Glomerular visceral epithelial cell (primary cell): ENCODE results near the gene TBCD.

Experiments
- DNase-seq: peaks from one replicate; pipeline ENCODE4 v3.0.0-alpha.2; 2016; ENCODE audit errors: extremely low spot score

The TBCD gene

DNA sequence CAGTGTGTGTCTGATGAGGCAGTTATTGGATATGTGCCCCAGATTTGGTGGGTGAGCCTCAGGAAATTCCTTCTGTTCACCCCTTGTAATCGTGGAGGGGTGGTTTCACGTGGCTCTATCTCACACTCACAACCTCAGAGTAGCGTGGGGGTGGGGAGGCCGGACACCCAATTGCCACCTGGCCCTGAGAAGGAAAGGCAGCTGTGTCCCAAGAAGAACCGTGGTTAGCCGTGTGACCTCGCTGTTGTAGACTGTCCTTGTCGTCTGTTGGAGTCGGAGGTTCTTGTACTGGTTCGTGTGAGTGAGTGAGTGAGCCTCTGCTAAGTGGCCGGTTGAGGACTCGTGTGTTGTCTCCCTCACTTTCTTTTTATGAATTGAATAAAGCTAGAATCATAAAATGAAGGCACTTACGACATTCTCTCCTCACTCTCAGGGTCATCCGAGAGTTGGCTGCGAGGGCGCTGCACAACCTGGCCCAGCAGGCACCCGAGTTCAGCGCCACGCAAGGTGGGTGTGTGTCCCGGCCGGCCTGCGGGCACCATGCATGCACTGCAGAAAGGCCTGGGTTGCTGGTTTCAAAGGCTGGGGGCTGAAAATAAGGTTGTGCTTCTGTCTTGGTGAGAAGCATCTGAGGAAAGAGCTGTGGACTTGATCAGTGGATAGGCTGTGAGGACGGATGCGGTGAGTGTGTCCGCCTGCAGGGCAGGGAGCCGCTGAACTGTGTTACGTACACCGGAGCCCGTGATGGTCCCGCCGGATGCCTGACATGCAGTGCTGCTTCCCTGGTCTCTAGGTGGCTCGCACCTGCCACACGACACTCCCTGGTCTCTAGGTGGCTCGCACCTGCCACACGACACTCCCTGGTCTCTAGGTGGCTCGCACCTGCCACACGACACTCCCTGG lies 151.4 kb downstream of the TBCD start:
- no peak for DNase-seq

DNA sequence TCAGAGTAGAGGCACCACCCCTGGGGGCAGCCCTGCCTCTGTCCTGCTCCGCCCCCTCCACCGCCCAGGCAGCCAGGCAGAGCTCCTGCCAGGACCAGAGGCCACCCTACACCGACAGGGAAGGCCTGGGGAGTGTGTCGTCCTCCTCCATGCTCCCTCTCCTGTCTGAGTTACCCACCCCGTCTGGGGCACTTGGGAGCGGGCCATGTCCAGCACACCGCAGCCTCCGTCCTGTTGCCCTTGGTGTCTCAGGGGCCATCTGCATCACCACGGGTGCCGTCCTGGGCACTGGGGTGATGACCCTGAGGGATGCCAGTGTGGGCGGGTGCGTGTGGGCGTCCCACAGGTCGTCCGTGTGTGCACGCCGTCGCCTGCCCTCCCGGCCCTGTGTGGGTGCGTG lies 153.3 kb downstream of the TBCD start:
- no peak for DNase-seq

DNA sequence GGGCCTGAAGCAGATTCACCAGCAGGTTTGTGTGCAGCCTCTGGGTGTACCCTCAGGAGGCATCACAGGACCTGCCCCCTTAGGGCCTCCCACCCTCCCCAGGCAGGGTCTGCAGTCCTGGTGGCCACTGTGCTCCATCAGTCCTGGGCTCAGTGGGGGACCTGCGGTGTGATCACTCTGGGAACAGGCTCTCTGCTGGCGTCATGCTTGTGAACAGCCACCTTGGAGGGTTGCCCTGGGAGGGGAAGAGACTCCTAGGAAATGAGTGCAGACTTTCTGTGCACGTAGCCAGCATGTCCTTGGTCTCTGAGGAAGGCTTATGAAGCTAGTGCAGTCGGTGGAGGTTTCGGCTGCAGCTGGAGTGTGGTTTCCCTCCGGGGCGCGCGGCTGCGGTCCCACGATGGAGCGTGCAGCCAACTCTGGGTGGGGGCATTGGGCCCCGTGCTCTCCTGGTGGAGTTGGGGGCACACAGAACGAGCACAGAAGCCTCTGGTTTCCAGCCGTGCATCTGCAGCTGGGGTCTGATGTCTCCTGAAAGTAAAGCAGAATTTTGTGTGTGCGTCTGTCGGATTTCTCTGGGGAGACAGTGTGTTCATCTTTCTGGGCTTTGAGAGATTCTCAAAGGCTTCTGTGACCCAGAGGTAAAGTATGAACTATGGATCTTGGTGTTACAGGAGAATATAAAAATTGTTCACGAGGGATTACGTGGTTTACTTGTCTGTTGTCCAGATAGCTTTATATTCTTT lies 156.1 kb downstream of the TBCD start:
- no peak for DNase-seq

DNA sequence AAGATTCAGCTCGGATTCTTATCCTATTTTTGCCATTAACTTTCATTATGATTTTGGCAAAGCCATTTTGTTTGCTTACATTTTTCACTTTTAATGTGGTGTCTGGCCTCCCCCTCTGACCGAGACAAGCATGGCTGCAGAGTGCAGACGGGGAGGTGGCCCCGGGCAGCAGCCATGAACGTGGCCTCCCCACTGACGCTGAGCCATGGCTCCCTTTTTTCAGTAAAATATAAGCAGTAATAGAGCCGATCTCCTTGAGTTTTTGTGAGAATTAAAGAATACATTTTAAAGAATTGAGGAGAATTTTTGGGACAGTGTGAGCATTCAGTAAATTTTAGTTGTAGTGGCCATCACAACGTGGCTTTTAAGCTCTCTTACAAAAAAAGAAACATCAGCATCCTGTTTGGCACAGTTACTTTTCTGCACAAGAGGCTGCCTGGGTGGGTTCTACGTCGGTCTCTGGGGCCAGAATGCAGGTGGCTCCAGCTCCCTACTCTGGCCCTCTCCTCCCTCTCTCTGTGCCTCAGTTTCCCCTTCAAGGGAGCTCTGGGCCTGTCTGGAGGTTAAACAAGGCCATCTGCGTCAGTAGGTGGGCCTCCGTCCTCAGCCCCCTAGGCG lies 156.8 kb downstream of the TBCD start:
- no peak for DNase-seq

DNA sequence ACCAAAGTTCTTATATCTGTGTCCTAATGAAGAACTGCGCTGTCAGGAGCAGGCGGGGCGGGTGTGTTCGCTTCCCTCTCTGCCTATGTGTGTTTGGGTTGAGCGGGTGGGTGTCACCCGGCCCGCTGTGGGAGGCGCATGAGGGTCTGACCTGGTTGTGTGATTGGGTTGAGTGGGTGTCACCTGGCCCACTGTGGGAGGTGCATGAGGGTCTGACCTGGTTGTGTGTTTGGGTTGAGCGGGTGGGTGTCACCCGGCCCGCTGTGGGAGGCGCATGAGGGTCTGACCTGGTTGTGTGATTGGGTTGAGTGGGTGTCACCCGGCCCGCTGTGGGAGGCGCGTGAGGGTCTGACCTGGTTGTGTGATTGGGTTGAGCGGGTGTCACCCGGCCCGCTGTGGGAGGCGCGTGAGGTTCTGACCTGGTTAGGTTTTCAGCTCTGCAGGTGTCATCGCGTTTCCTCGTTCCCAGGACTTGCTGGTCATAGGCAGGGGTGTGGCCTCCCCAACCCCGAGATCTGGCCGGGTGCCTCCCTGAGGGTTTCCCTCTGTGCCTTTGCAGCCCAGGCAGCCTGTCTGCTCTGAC lies 157.5 kb downstream of the TBCD start:
- DNase-seq = no peak

DNA sequence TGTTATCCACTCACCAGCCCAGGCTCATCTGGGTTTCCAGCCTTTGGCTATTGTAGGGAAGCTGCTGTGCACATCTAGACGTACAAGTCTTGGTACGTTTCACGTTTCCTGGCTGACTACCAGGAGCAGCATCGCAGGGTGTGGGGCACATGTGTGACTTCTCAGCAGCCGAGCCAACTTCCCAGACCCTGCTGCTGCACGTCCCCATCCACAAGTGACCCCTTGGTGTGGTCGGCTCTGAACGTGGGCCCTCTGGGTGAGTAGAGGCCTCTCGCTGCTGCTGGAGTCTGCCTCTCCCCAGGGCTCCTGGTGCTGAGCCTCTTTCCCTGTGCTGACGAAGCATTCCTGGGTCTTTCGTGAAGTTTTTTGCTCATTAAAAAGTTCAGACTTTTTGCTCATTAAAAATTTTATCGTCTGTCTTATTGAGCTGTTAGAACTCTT lies 158.2 kb downstream of the TBCD start:
- DNase-seq = no peak

DNA sequence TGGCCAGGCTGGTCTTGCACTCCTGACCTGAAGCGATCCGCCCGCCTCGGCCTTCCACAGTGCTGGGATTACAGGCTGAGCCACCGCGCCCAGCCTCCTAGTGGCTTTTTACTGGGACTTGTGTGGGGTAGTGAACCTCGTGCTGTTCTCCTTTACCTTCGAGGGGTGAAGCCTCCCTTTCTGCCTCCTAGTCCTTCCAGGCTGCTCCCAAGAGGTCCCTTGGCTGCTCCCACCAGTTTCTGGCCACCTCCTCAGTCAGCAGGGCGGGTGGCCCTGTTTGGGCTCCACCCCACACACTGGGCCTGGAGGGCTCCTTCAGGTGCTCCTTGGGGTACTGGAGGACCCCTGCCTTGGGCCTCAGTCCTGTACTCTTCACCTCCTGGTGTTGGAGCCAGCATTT lies 158.9 kb downstream of the TBCD start:
- no peak for DNase-seq

DNA sequence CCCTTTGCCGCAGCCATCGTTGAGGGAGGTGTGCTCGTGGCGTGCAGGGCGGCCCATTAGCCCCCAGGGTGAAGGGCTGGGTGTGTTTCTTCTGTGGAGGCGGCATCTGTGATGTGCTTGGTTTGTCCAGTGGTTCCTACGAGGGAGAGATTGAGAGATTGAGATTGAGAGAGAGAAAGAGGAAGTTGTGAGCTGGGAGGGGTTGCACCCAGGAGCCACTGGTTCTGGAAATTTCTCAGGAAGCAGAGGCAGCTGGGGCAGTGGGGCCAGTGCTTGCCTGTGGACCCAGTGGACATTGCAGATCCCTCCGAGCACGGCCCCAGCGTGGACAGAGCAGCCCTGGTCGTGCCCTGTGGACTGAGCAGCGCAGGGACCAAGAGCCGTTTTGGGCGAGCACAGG lies 160.0 kb downstream of the TBCD start:
- DNase-seq = no peak

DNA sequence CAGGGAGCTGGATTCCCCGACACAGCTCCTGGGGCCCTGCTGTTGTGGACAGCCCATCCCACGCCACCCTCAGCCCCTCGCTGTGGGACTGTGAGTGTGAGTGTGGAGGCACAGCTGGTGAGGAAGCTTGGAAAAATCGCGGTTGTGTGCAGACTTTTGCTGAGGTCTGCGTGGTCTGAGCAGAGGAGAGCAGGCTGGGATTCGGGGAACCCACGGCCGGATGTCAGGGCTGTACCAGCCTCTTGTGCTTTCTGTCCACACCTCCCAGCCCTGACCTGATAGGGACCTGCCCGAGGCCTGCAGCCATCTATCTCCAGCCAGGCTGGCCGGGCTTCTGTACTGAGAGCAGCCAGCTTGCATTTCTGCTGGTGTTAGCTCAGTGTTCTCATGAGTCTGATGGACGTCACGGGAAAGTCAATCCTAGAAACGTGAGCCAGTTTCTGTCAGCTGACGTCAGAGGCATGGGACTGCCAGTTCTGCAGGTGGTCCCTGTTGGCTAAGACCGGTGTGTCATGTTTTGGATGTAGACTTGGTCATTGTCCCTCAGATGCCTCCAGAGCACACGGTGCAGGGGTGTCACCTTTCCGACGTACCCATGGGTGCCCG lies 160.7 kb downstream of the TBCD start:
- DNase-seq = no peak

DNA sequence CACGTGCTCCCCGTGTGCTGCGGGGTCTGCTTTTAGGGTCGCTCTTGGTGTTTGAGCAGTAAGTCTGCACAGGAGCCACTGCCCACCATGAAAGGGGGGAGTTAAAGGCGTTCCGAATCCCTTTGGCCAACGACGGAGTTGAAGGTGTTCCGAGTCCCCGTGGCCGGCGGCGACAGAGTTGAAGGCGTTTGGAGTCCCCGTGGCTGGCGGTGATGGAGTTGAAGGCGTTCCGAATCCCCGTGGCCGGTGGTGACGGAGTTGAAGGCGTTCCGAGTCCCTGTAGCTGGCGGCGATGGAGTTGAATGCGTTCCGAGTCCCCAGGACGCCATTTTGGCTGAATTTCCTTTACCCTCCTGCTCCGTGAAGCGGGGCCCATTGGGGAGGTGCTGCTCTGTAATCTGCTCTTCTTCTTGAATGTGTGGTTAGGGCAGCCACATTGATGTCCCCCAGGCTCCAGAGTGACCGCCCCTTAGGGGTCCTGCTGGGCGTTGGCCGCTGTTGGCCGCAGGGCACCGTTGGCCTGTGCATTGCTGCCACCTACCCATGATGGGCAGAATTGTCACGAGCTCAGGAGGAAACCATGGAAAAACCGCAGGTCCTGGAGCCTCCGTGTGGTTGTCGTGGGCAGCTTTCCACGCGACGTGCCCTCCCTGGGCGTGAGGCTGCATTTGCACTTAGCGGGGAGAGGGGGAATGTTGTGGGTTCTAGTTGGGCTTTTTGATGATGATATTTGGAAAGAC lies 161.6 kb downstream of the TBCD start:
- DNase-seq = no peak

DNA sequence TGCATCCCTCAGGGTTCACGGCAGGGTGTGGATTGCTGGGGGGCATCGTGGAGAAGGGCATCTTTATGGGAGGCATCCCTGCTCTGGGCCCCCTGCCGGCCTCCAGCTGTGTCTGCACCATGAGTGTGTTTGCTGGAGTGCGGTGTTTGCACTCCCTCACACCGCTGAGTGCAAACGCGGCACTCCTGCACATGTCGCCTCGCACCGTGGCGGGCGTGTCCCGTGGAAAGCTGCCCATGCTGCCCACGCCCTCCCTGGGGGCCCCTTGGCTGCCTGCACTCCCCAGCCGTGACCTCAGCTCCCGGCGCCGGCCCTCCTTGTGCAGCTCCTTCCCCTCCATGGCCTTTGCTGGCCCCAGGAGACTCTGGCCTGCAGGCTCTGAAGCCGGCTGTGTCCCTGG lies 162.5 kb downstream of the TBCD start:
- DNase-seq = peak; percentile 25

DNA sequence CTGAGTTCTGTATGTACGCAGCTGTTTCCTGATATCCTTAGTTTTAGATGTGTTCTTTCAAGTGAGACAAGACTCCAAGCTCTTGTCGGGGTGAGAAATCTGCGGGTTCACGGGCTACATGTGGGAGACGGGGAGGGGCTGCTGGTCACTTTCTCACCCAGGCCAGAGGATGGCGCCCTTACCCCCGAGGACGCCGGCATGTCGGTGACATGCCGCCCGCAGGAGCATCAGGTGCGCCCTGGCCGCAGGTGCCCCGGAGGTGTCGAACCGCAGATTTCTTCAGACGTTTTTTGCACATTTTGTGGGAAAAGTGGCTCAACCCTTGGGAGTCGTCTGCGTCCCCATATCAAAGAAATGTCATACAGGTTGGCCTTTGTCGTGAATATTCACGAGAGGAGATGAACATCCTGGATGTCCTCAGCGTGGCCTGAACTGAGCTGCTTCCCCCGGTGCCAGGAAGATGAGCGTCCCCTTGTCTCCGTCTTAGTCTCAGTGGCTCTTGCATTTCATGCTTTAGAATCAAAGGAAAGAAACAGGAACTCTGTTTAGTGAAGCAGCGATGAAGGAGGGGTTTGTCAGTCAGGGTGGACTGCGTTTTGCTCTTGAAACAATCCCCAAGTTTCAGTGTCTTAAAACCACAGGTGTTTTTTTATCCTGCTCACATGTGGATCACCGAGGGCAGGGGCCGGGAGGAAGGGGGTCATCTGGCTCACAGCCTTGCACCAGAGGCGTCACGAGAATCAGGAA lies 163.3 kb downstream of the TBCD start:
- DNase-seq = no peak

DNA sequence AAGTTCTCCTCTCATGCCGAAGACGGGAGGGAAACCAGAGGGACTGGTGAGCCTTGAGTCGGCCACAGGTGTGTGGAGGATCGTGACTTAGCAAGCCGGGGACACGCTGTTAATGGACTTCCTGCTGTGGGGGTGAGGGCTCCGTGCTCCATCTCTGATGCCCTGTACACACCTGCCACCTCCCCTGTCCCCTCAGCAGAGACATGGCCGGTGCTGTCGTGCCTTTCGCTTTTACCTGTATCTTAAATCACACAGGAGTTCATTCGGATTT lies 163.8 kb downstream of the TBCD start:
- DNase-seq = no peak

DNA sequence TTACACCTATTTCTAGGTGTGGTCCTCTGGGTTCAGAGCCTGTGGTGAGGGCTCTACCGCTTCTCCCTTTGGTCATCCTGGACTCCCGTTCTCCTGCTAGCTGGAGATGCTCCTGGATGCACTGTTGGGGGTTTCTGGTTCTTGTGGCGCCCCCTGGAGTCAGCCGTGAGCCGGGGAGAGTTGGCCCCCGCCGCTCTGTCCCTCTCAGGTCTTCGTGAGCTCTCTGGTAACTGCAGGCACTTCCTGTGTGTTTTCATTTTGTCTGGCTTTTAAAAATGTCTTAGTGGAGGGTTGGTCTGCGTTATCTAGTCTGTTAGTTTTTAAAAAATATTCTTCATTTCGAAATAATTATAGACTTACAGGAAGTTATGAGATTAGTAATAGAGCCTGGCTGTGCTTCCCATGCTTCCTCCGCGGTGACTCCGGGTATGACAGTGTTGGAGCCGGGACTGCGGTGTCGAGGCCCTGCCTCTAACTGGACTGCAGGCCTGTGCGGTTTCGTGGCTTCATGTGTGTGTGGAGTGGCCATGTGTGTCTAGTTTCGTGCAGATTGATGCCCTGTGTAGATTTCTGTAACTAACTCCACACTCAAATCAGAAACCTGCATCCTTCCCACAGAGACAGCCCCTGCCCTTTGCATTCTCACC lies 166.0 kb downstream of the TBCD start:
- no peak for DNase-seq

DNA sequence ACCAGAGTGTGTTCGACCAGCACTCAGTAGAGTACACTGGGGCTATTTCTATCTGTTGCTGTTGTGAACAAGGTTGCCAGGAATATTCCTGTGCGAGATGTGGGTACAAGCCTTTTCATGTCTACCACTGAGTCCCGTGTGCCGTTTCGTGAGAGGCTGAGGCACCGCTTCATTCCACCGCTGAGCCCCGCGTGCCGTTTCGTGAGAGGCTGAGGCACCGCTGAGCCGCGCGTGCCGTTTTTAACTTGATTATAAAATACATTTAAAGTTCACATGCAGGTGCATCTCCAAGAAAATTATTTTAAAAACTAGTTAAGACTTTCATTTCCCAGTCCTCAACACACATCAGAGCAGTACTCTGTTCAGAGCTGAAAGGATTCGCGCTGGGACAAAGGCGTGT lies 166.6 kb downstream of the TBCD start:
- DNase-seq = no peak

DNA sequence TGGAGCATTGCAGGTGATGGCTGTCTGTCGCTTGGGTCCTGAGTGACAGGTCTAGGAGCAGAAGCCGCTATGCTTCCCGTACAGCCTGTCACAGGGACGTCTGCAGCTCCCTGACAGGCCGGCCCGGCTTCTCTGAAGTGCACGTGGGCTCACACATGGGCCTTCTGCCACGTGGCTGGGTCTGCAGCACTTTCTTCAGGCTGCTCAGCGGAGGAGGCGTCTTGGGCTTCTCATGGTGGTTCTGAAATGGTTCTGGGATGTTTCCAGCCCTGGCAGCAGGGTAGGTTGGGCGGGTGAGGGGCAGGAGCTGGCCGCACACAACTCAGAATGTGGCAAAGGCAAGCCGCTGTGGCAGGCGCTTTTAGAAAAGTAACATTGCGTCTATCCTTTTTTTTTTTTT lies 168.3 kb downstream of the TBCD start:
- no peak for DNase-seq

DNA sequence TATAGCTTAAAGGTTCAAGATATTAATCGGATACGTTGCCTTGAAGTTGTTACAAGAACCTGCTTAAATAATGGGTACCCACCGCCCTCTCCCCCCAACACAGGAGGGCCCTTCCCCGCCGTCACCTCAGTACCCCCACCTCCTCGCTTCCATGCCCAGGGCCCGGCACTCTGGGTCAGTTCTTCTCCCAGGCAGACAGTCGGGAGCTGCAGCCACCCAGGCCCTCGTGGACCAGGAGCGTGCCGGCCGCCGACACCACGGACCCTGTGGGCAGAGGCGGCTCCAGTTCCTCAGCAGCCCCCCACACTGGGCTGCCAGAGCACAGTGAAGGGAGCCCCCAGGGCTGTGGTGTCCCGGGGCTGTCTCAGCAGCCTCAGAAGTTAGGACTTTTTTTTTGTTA lies 168.8 kb downstream of the TBCD start:
- no peak for DNase-seq

DNA sequence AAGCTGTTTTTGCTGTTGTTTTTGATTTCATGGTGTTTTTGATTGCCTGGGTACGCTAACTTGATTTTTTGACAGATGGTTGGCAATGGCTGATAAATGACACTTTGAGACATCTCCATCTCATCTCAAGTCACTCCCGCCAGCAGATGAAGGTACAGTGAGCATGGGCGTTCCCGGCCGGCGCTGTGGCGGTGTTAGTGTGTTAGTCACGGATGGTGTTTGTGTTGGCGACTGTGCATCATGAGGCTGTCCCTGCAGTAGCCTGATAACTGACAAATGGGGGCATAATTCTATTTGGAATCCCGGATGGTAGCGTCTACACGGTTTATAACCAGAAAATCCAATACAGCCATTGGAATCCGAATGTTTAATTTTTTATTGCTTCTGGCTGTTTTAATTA lies 169.6 kb downstream of the TBCD start:
- DNase-seq = no peak

DNA sequence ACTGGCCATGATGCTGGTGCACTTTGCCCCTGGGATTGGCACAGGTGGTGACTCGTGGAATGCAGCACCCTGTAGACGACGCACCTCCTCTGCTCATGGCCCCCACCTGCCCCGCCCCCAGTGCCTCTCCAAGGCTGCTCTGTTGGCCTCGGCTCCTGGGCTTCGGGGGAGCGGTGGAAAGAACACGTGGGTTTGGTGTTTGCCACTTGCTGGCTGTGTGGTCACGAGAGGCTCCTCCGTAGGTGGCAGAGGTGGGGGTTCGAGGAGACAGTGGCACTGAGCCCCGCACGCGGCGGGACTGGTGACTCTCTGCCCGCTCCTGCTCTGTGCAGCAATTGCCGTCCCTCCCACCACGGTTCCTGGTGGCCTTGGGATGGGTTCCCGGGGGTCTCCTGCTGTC lies 170.8 kb downstream of the TBCD start:
- no peak for DNase-seq

DNA sequence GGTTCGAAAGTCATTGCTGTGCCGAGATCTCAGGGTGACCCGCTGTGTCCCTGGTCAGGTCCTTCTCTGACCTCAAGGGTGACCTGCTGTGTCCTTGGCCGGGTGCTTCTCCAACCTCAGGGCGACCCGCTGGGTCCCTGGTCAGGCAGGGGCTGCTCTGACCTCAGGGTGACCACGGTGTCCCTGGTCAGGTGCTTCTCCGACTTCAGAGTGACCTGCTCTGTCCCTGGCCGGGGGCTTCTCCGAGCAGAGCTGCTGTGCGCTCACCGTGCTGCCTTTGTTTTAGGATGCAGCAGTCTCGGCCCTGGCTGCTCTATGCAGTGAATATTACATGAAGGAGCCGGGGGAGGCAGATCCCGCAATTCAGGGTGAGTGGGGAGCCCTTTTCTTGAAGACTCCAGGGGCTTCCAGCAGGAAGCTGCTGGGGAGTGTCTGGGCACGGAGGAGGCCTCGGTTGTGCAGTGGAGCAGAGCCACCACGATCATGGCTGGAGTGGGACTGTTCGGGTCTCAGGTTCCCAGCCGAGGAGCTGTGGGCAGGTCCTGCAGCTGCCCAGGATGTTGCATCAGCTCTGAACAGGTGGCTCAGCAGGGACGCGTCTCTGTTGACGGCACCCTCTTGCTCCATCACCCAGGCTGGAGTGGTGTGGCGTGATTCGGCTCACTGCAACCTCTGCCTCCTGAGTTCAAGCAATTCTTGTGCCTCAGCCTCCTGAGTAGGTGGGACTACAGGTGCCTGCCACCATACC lies 171.7 kb downstream of the TBCD start:
- no peak for DNase-seq
